ENCODE data around the gene ZNF804B.

DNA sequence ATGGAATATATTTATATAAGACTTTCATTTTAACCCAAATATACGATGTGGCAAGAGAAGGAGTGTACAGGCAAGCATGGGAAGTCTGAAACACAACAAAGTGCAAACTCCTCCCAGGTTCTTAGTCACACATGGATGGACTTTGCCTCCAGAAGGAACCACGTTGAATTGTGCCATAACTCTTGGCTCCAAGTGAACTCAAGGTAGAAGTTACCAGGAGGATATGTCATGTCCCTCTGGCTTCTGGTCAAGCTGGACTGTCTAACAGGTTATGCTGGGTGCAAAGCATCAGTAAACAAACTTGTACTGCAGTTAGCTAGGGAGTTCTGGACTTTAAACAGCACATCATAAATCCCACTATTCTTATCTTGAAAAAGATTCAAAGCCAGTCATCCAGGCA, 364.4 kb downstream of the ZNF804B start:
- no peak for TF ChIP-seq POLR2AphosphoS5 (IDR thresholded peaks at IDR 0.05; ENCODE audit: low read depth, low read length)
- TF ChIP-seq TAF1 (IDR thresholded peaks at IDR 0.05; ENCODE audit: borderline replicate concordance, low read depth, low read length) = no peak
- TF ChIP-seq POLR2A (IDR thresholded peaks at IDR 0.05; ENCODE audit: low read depth, low read length) = no peak

All from GM12892 (cell line).